ENCODE measurements around the gene KCNG4.
A peak's percentile ranks its signal among the peaks of the same experiment; 100 is the strongest.
"Not testable (repeated sequence)": the region's sequence is repeated elsewhere in the genome, so short reads cannot be mapped to it uniquely, and the experiment has no call there.

KCNG4 gene

GRCh38 chr16:84233748-84234147 lies 6.1 kb downstream of the KCNG4 start:
- DNase-seq: no peak

GRCh38 chr16:84232969-84233368 lies 6.8 kb downstream of the KCNG4 start:
- no peak for DNase-seq

- no peak for DNase-seq
Observed at GRCh38 chr16:84232060-84232459, 7.8 kb downstream of the KCNG4 start.

- no peak for DNase-seq
Observed at GRCh38 chr16:84229471-84229870, 10.3 kb downstream of the KCNG4 start.

GRCh38 chr16:84228256-84228838 lies 11.5 kb downstream of the KCNG4 start:
- peak; percentile 79 to 85 (median 82) for DNase-seq

- no peak for DNase-seq
Observed at GRCh38 chr16:84227548-84227947, 12.3 kb downstream of the KCNG4 start.

GRCh38 chr16:84226026-84226425 lies 13.8 kb downstream of the KCNG4 start:
- DNase-seq: no peak

- no peak for DNase-seq
Observed at GRCh38 chr16:84225571-84225970, 14.2 kb downstream of the KCNG4 start.

GRCh38 chr16:84225126-84225525 lies 14.7 kb downstream of the KCNG4 start:
- no peak for DNase-seq

GRCh38 chr16:84224554-84224953 lies 15.3 kb downstream of the KCNG4 start:
- DNase-seq: no peak

- no peak for DNase-seq
Observed at GRCh38 chr16:84223456-84223855, 16.4 kb downstream of the KCNG4 start.

GRCh38 chr16:84220851-84221250 lies 19.0 kb downstream of the KCNG4 start:
- no peak for DNase-seq

GRCh38 chr16:84218956-84219355 lies 20.9 kb downstream of the KCNG4 start:
- no peak for DNase-seq

GRCh38 chr16:84218176-84218823 lies 21.5 kb downstream of the KCNG4 start:
- DNase-seq: no peak

GRCh38 chr16:84216144-84216543 lies 23.7 kb downstream of the KCNG4 start:
- DNase-seq: not testable (repeated sequence)

- no peak for DNase-seq
Observed at GRCh38 chr16:84215531-84215930, 24.3 kb downstream of the KCNG4 start.

- peak in 1 of 3 donors; percentile 30 for DNase-seq
Observed at GRCh38 chr16:84214451-84215066, 25.3 kb downstream of the KCNG4 start.

- peak in 1 of 3 donors; percentile 33 for DNase-seq
Observed at GRCh38 chr16:84212631-84213030, 27.2 kb downstream of the KCNG4 start.

GRCh38 chr16:84212154-84212553 lies 27.7 kb downstream of the KCNG4 start:
- DNase-seq: no peak

GRCh38 chr16:84209989-84210388 lies 29.8 kb downstream of the KCNG4 start:
- peak in 2 of 3 donors; percentile 35 to 47 for DNase-seq

- no peak for DNase-seq
Observed at GRCh38 chr16:84207879-84208278, 31.9 kb downstream of the KCNG4 start.

- no peak for DNase-seq
Observed at GRCh38 chr16:84207251-84207650, 32.6 kb downstream of the KCNG4 start.

- DNase-seq: no peak
Observed at GRCh38 chr16:84205976-84206691, 33.7 kb downstream of the KCNG4 start.

GRCh38 chr16:84205123-84205522 lies 34.7 kb downstream of the KCNG4 start:
- peak in 1 of 3 donors; percentile 10 for DNase-seq
